Left colon (tissue), 2 donors: ENCODE data around the gene PTCH2. TPM values are rescaled to one million over a fixed set of nuclear protein-coding genes. Genes with fewer than 3 reads are reported as not detected.

ENCODE experiments used
- total RNA-seq, 2 donors: library from RNA; stranded (reverse); fragmentation: NEBNext Ultra II Directional; extraction: Animal tissue kit (Norgen Biotek cat#: 25700); gene quantifications; one replicate each; pipeline ENCODE4 v1.2.1, GENCODE V29; 2021
- donor health status: DM: no; HTN: no; CAD: no.
- donor health status: DM: yes; HTN: yes; CAD: no.

The PTCH2 gene
- total RNA-seq, 2 donors from 2014 or later = 0.34 to 0.47 TPM

Other genes starting within 250 kb of the PTCH2 start
- 10 to 100 TPM; 31.3 to 35.7 TPM for gene TMEM53, start 168.8 kb downstream of the PTCH2 start, total RNA-seq
- gene ARMH1, start 168.5 kb downstream of the PTCH2 start, total RNA-seq = 1 to 10 TPM; 1.1 to 2.3 TPM
- gene RNU5D-1, start 112.1 kb downstream of the PTCH2 start, total RNA-seq = not detected
- 1 to 10 TPM; 2.6 to 9.1 TPM for gene KIF2C, start 103.4 kb downstream of the PTCH2 start, total RNA-seq
- gene RPS8, start 67.7 kb downstream of the PTCH2 start, total RNA-seq = 1,000 to 10,000 TPM; 1,280 to 1,342 TPM
- gene BEST4, start 55.1 kb downstream of the PTCH2 start, total RNA-seq = 100 to 1,000 TPM; 113 to 120 TPM
- gene PLK3, start 42.9 kb downstream of the PTCH2 start, total RNA-seq = 10 to 100 TPM in 1 of 2 donors, 1 to 10 TPM in 1; 8.1 to 10.4 TPM
- gene DYNLT4, start 35.9 kb downstream of the PTCH2 start, total RNA-seq = under 1 TPM; 0.40 to 0.47 TPM
- gene BTBD19, start 34.7 kb downstream of the PTCH2 start, total RNA-seq = 1 to 10 TPM; 2.4 to 2.9 TPM
- gene EIF2B3, start 143.3 kb upstream of the PTCH2 start, total RNA-seq = 10 to 100 TPM; 11.1 to 12.8 TPM
- gene HECTD3, start 168.1 kb upstream of the PTCH2 start, total RNA-seq = 100 to 1,000 TPM; 112 to 126 TPM
- gene UROD, start 169.0 kb upstream of the PTCH2 start, total RNA-seq = 10 to 100 TPM; 45.4 to 46.4 TPM